GM23248 (cell line): ENCODE measurements around the gene CCDC77.

Experiments used
- EZH2 ChIP-seq: fragments of 200-600 bp; sonication (generic); IDR thresholded peaks from 2 replicates; pipeline ENCODE4 v1.6.1; 2018; ENCODE audit warnings: antibody characterized with exemption, mild to moderate bottlenecking; ENCODE audit not compliant: insufficient read depth, poor library complexity, severe bottlenecking
- EZH2phosphoT487 ChIP-seq: fragments of 200-600 bp; sonication (generic); IDR thresholded peaks from 2 replicates; pipeline ENCODE4 v1.6.1; 2018; ENCODE audit warnings: antibody characterized with exemption, moderate library complexity, mild to moderate bottlenecking, low read depth; ENCODE audit not compliant: insufficient read depth

GRCh38 chr12:482061-482460 lies 80.6 kb downstream of the CCDC77 start:
- TF ChIP-seq EZH2phosphoT487 (no peak), EZH2 (no peak)
